NCI-H2107 treated with DMSO at 0.1 percent for 48 hours (cell line): ENCODE measurements around the gene HNRNPUL1.
"Not testable (repeated sequence)": the region's sequence is repeated elsewhere in the genome, so short reads cannot be mapped to it uniquely, and the experiment has no call there.

Source experiments
- DNase-seq: peaks from one replicate; lab custom pipeline; 2025; ENCODE audit not compliant: unreplicated experiment; lab: John Stamatoyannopoulos, UW

HNRNPUL1 gene

DNA sequence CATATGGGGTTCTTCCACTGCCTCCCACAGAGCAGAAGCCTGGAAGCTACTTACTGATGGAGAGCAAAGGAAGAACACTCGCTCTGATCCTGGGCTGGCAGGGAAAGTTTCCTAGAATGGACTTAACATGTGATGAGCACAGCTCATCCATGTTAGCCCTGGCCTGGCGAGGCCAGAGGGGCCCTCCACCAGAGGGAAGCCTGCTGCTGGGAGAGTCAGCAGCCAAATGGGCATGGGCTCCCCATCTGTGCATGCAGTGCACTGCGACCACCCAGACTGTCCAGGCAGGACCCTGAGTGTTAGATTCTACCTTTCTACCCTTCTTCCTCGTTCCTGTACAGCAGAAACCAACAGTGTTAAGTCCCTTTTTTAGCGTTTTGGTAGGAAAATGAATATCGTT lies 8.9 kb downstream of the HNRNPUL1 start:
- DNase-seq, result no peak

- no peak for DNase-seq
These were observed 10.6 kb downstream of the HNRNPUL1 start for GRCh38 chr19:41274802-41275201.

- no peak for DNase-seq
These were observed 12.1 kb downstream of the HNRNPUL1 start for GRCh38 chr19:41276231-41276630.

DNA sequence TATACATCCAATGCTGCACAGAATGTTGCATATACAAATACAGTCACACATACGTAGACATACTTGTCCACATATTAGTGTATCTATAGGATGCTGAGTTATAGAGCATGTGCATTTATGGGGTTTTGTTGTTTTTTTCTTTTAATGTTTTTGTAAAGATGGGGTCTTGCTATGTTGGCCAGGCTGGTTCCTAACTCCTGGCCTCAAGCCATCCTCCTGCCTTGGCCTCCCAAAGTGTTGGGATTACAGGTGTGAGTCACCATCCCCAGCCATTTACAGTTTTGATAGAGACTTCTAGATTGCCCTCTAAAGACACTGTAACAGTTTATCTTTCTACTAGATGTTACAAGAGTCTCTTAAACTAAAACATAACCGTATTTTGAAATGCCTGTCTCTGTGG lies 14.3 kb downstream of the HNRNPUL1 start:
- no peak for DNase-seq

DNA sequence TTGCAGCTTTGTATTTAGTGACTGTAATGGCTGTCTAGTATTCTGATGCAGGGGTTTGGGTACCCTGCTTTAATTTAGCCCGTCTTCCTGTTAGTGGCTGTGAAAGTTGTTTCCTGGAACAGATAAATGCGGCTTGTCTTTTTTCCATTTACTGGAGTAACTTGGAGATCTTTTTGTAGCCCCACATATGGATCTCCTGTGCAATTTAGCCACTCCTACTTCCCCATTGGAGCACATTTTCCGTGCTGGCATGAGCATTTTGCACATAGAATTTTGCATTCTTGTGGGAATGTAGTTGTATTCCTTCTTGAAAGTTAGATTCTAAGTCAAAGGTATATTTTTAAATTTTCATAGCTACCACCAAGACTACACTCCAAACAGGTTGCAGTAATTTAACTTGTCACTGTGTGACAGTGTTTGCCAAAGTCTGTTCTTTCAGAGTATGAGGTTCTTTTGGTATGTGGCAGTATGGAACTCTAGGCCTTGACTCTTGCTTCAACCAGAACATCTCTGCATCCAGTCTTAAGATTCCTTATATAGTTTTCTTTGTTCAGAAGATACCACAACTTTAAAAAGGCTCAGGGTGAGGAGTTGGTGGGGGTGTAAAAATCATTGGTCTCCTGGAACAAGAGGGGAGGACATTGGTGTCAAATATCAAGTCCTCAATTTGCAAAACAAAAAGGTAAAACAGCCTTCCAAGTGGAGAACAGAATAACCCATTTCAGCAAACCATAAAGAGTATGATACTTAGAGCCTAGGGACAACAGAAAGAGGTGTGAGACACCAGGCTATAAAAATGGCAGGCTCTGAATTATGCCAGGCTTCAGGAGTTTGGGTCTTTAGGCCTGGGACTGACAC lies 24.7 kb downstream of the HNRNPUL1 start:
- no peak for DNase-seq

DNA sequence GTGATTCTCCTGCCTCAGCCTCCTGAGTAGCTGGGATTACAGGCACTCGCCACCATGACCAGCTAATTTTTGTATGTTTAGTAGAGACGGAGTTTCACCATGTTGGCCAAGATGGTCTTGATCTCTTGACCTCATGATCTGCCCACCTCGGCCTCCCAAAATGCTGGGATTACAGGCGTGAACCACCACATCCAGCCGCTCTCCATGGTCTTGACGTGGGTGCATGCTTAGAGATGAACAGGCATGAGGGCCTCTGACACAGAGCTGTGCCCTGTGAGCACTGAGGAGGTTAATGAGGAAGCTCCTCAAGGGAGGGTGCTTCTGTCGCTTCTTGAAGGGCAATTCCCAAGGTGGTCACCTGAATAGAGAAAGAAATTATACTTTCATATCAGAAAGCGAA lies 25.6 kb downstream of the HNRNPUL1 start:
- DNase-seq, result not testable (repeated sequence)

- no peak for DNase-seq
These were observed 30.2 kb downstream of the HNRNPUL1 start for GRCh38 chr19:41294393-41294792.

GRCh38 chr19:41295499-41295898 lies 31.3 kb downstream of the HNRNPUL1 start:
- DNase-seq, result no peak

- no peak for DNase-seq
These were observed 32.3 kb downstream of the HNRNPUL1 start for GRCh38 chr19:41296433-41296871.

DNA sequence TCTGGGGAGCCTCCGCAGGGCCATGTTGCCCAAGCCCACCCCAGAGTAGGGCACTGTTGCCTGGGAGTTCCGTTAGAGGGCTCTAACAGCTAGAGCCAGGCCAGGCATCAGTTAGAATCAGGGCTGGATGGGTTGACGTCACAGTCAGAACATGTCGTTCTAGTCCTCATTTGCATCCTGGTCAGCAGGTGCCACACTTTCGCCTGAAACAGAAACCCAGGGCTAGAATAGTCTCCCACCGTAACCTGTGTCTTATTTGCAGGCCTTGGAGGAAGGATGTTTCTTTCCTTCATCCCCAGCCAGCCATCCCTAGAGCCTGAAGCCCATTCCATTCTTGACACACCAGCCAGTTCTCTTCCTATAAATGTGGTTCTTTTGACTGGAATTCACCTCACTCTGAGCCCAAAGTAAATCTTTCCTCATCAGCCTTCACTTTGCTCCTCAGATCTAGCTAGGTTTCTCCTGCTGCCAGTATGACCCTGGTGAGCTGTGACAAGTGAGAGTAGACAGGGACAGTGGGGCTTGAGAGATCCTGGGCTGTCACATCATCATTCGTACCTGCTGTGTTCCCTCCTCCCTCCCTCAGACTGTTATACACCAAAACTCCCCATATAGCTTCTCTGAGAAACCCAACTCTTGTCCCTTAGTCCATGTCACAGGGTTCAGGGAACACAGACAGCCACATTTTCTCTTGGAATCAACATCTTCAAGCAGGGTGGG lies 33.6 kb downstream of the HNRNPUL1 start:
- DNase-seq, result no peak

GRCh38 chr19:41298348-41298964 lies 34.3 kb downstream of the HNRNPUL1 start:
- DNase-seq, result no peak

GRCh38 chr19:41299046-41299754 lies 35.0 kb downstream of the HNRNPUL1 start:
- no peak for DNase-seq

DNA sequence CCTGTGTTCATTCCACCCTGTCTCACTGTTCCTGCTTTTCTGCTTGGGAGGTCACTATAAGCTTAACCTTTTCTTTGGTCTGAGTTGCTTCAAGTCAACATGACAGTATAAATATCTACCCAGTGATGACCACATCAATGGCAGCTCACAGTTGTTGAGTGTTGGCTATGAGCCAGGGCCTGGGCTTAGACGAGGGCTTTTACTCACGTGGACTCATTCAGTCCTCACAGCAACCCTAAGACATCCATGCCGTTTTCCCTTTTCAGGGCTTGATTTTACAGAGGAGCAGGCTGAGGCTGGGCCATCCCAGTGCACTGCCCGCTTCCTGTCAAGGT lies 35.5 kb downstream of the HNRNPUL1 start:
- no peak for DNase-seq

DNA sequence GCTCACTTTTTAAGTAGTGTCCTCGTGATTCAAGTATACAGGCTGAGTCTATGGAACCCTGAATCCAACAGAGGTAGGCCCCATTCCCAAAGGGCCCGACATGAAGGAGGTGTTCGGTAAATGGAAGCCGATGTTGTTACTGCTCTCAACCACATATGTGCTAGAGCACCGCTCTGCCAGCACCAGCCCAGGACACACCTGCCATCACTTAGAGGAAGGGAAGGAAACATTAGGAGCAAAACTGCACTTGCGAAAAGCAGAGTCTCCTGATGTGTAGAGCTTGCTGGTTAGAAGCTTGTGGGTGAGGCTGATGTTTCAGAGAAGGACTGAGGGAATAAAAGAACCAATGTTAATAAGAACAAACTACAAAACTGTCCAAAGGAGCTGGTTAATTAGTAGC lies 36.4 kb downstream of the HNRNPUL1 start:
- no peak for DNase-seq

DNA sequence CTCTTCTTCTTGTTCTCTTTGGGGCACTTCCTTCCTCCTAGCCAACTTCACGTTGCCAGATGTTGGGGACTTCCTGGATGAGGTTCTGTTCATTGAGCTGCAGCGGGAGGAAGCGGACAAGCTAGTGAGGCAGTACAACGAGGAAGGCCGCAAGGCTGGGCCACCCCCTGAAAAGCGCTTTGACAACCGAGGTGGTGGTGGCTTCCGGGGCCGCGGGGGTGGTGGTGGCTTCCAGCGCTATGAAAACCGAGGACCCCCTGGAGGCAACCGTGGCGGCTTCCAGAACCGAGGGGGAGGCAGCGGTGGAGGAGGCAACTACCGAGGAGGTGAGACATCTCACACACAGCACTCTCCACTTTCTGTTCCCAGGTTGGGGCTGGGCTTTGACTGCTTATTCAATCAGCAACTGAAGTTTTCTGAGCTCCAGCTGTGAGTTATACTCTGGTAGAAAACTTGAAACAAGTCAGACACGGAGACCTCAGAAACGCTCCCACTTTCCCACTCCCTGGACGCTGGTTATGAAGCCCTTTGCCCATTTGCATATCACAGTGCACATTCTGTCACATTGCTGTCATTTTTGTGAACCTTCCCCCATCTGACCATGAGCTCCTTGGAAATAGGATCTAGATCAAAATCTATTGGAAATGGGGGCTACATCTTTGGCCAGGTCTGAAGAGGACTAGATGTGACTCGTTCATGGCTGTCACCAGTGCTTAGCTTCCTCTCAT lies 38.6 kb downstream of the HNRNPUL1 start:
- no peak for DNase-seq

DNA sequence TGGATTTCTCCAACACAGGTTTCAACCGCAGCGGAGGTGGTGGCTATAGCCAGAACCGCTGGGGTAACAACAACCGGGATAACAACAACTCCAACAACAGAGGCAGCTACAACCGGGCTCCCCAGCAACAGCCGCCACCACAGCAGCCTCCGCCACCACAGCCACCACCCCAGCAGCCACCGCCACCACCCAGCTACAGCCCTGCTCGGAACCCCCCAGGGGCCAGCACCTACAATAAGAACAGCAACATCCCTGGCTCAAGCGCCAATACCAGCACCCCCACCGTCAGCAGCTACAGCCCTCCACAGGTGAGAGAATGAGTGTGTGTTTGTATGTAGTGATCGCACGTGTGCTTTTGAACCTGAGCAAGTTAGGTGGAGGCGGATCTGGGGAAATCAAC lies 39.8 kb downstream of the HNRNPUL1 start:
- DNase-seq, result no peak

- no peak for DNase-seq
These were observed 40.7 kb downstream of the HNRNPUL1 start for GRCh38 chr19:41304706-41305483.

GRCh38 chr19:41305927-41306793 lies 42.0 kb downstream of the HNRNPUL1 start:
- no peak for DNase-seq
